Fibroblast of pulmonary artery (primary cell): ENCODE data around the gene TM4SF4.

ENCODE experiments used
- DNase-seq: peaks from one replicate; pipeline ENCODE4 v3.0.0-alpha.2; 2010; ENCODE audit warnings: low read depth
- H3K4me3 ChIP-seq: replicated peaks from 2 replicates; pipeline ENCODE4 v1.5.1; 2011; ENCODE audit warnings: low read depth, mild to moderate bottlenecking, control low read depth, low read length, moderate library complexity
- CTCF ChIP-seq: IDR thresholded peaks from 2 replicates; pipeline ENCODE4 v1.5.1; 2011; ENCODE audit warnings: mild to moderate bottlenecking, control low read depth, low read length, inconsistent platforms; ENCODE audit errors: missing control alignments

Gene TM4SF4

GRCh38 chr3:149552700-149553099 lies 78.2 kb downstream of the TM4SF4 start:
- TF ChIP-seq CTCF = no peak
- no peak for DNase-seq
- no peak overlapping the region for H3K4me3 ChIP-seq
